Measurements from ENCODE around the gene ZNF367. TPM values are rescaled to one million over a fixed set of nuclear protein-coding genes. Genes with fewer than 3 reads are reported as not detected.

Gene ZNF367
- total RNA-seq, 2 donors from 2014 or later: 0.75 to 1.2 TPM

DNA sequence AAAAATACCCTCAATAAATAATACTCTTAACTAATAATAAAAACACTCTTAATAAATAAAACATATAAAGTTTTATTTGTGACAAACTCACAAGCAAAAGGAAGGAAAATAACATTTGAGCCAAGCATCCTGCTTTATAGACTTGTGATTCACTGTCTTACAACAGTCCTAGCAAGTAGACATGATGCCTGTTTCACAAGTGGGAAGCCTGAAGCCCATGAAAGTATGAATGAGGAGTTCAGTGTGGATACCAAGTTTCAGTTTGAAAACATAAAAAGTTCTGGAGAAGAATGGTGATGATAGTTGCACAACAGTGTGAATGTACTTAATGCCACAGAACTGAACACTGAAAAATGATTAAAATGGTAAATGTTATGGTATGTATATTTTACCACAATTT is 42.7 kb upstream of the ZNF367 start:
- H3K27me3 ChIP-seq: no peaks in the 10 kb centered on the region
- H3K9me3 ChIP-seq: no peaks in the 10 kb centered on the region
- no peak overlapping the region for H3K4me3 ChIP-seq
- peaks cover 0 to 6% of the 10 kb centered on the region in 2 donors for H3K4me1 ChIP-seq
- H3K36me3 ChIP-seq: peaks cover 26% of the 10 kb centered on the region
- no peak for DNase-seq (ENCODE audit: low spot score)
- H3K27ac ChIP-seq: no peak overlapping the region
- TF ChIP-seq, protein P1, sequence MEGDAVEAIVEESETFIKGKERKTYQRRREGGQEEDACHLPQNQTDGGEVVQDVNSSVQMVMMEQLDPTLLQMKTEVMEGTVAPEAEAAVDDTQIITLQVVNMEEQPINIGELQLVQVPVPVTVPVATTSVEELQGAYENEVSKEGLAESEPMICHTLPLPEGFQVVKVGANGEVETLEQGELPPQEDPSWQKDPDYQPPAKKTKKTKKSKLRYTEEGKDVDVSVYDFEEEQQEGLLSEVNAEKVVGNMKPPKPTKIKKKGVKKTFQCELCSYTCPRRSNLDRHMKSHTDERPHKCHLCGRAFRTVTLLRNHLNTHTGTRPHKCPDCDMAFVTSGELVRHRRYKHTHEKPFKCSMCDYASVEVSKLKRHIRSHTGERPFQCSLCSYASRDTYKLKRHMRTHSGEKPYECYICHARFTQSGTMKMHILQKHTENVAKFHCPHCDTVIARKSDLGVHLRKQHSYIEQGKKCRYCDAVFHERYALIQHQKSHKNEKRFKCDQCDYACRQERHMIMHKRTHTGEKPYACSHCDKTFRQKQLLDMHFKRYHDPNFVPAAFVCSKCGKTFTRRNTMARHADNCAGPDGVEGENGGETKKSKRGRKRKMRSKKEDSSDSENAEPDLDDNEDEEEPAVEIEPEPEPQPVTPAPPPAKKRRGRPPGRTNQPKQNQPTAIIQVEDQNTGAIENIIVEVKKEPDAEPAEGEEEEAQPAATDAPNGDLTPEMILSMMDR (IDR thresholded peaks at IDR 0.05): no peak

DNA sequence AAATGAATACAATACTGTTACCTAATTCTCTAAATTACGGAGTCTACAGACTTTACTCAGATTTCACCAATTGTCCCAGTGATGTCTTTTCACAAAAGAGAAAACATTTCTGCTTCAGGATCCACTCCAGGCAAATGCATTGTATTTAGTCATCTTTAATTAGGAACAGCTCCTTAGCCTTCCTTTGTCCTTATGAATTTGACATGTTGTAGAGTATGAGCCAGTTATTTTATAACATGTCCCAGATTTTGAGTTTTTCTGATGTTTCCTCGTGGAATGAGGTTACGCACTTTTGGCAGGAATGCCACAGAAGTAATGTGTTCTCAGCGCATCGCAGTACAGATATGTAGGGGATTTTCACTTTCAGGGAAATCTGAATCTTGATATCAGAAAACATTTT is 42.3 kb upstream of the ZNF367 start:
- Histone ChIP-seq H3K27ac (no peak overlapping the region), H3K9me3 (no peaks in the 10 kb centered on the region), H3K4me1 (peaks cover 0 to 6% of the 10 kb centered on the region in 2 donors), H3K27me3 (no peaks in the 10 kb centered on the region), H3K36me3 (peaks cover 22% of the 10 kb centered on the region), H3K4me3 (no peak overlapping the region)
- no peak for DNase-seq (ENCODE audit: low spot score)
- TF ChIP-seq, protein P1 (IDR thresholded peaks at IDR 0.05): no peak

DNA sequence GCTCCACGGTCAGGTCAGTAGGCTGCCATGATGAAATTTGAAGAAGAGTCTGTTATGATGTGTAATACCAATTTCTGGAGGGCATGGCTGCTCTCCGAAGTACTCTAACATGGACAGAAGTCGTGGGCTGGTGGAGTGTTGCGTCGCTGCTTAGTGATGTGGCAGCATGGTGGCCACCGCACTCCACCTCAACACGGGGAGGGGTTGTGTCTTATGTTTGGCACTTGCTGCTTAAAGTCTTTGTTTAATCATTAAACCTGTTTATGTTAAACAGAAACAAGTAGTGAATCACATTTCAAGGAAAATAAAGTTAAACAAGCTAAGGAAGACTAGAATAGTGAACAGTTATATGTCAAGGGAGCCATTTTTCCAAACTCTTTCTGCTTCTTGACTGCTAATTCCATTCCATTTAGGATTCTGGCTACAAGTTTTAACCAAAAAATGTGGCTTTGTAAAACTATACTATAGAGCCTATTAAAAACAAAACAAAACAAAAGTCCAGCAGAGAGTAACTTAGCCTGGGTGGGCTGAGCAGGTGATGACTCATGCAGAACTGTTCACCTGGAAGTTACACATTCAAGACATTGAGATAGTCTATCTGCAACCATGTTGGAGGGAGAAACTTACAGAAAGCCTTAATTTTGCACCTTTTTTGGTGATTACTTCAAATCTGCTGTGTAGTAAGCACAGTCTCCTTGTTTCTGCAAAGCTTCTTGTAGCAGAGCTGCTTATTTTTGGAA is 41.3 kb upstream of the ZNF367 start:
- TF ChIP-seq, protein P1 (IDR thresholded peaks at IDR 0.05): no peak
- Histone ChIP-seq H3K36me3 (peaks cover 21% of the 10 kb centered on the region), H3K27ac (no peak overlapping the region), H3K9me3 (no peaks in the 10 kb centered on the region), H3K27me3 (no peaks in the 10 kb centered on the region), H3K4me3 (no peak overlapping the region), H3K4me1 (peaks cover 0 to 6% of the 10 kb centered on the region in 2 donors)
- no peak for DNase-seq (ENCODE audit: low spot score)

DNA sequence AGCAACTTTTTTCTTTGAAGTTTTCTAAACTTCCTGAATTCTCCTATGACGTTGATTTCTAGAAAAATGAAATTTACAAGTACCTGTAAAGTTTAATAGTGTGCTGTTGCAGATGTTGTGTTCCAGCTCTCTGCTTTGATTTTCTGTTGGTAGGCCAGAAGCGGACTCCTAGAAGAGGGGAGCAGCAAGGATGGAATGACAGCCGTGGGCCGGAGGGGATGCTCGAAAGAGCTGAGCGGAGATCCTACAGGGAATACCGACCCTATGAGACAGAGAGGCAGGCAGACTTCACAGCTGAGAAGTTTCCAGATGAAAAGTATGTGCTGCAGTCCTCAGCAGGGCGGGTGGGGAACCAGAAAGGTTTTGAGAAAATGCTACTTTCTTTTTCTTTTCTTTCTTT is 40.1 kb upstream of the ZNF367 start:
- no peak overlapping the region for H3K4me3 ChIP-seq
- H3K4me1 ChIP-seq: no peaks in the 10 kb centered on the region
- no peaks in the 10 kb centered on the region for H3K9me3 ChIP-seq
- H3K36me3 ChIP-seq: peaks cover 21% of the 10 kb centered on the region
- no peak overlapping the region for H3K27ac ChIP-seq
- H3K27me3 ChIP-seq: no peaks in the 10 kb centered on the region
- DNase-seq (ENCODE audit: low spot score): no peak
- TF ChIP-seq, protein P1 (IDR thresholded peaks at IDR 0.05): no peak

DNA sequence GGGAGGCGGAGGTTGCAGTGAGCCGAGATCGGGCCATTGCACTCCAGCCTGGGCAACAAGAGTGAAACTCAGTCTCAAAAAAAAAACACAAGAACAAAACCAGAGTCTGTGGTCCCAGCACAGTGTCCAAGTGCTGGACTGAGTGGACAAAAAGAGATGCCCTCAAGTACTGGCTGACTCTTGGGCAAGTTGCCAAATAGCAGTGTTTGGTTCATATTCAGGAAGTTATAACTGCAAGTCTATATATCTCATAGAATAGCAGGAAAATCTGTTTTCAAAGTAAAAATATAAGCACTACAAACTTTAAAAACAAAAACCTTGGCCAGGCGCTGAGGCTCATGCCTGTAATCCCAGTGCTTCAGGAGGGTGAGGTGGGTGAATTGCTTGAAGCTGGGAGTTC is 39.1 kb upstream of the ZNF367 start:
- Histone ChIP-seq H3K27me3 (no peaks in the 10 kb centered on the region), H3K36me3 (peaks cover 21% of the 10 kb centered on the region), H3K9me3 (no peaks in the 10 kb centered on the region), H3K27ac (no peak overlapping the region), H3K4me3 (no peak overlapping the region), H3K4me1 (no peaks in the 10 kb centered on the region)
- TF ChIP-seq, protein P1 (IDR thresholded peaks at IDR 0.05): no peak
- peak; percentile 38 for DNase-seq (ENCODE audit: low spot score)

DNA sequence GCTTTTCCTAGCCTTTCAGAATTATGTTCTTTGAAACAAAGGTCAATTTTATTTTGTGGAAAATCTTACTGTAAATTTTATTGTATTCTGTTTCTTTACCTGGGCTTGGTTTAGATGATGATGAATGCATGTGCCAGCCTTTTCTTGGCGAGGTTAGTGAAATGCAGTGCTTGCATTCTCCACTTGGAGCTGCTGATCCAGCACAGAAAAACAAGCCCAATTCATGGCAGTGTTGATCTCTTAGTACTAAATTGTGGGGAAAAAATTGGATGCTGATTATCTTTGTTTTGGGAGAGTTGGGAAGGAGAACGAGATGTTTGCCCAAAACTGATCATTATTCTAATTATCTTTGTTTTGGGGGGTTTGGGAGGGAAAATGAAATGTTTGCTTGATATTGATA is 35.5 kb upstream of the ZNF367 start:
- Histone ChIP-seq H3K4me1 (peaks cover 0 to 16% of the 10 kb centered on the region in 2 donors), H3K27me3 (no peaks in the 10 kb centered on the region), H3K36me3 (peaks cover 4% of the 10 kb centered on the region), H3K4me3 (no peak overlapping the region), H3K9me3 (no peaks in the 10 kb centered on the region), H3K27ac (no peak overlapping the region)
- TF ChIP-seq, protein P1 (IDR thresholded peaks at IDR 0.05): peak in 1 of 2 donors; percentile 65
- DNase-seq (ENCODE audit: low spot score): peak; percentile 54

All from right atrium auricular region (tissue), 2 donors.